H9 (cell line): Measurements from ENCODE around the gene DNM2. TPM values are rescaled to one million over a fixed set of nuclear protein-coding genes. Genes with fewer than 3 reads are reported as not detected.
A peak's percentile ranks its signal among the peaks of the same experiment; 100 is the strongest.

Experiments used
- DNase-seq: peaks from one replicate; pipeline ENCODE4 v3.0.0-alpha.2; 2017
- H2AFZ ChIP-seq: one replicate; pipeline ENCODE4 v1.6.1; 2013; ENCODE audit warnings: mild to moderate bottlenecking, low read length, control low read depth, moderate library complexity
- H2AK5ac ChIP-seq: 2 replicates; pipeline ENCODE4 v1.6.1; 2013; ENCODE audit warnings: low read length, control low read depth, mixed read lengths; ENCODE audit not compliant: insufficient read length
- H2BK120ac ChIP-seq: one replicate; pipeline ENCODE4 v1.6.1; 2013; ENCODE audit warnings: low read depth, mild to moderate bottlenecking, low read length, control low read depth, inconsistent platforms; ENCODE audit not compliant: poor library complexity, severe bottlenecking
- H2BK12ac ChIP-seq: 2 replicates; pipeline ENCODE4 v1.6.1; 2013; ENCODE audit warnings: low read length, control low read depth, mixed read lengths, low read depth; ENCODE audit not compliant: insufficient read length
- H2BK15ac ChIP-seq: 2 replicates; pipeline ENCODE4 v1.6.1; 2013; ENCODE audit warnings: low read depth, low read length, control low read depth
- H2BK20ac ChIP-seq: one replicate; pipeline ENCODE4 v1.6.1; 2013; ENCODE audit warnings: low read depth, mild to moderate bottlenecking, low read length, control low read depth, inconsistent platforms; ENCODE audit not compliant: poor library complexity, severe bottlenecking
- H2BK5ac ChIP-seq: 2 replicates; pipeline ENCODE4 v1.6.1; 2013; ENCODE audit warnings: low read length, control low read depth, mixed read lengths; ENCODE audit not compliant: insufficient read length
- H3K14ac ChIP-seq: 2 replicates; pipeline ENCODE4 v1.6.1; 2013; ENCODE audit warnings: low read length, control low read depth; ENCODE audit not compliant: insufficient read depth
- H3K18ac ChIP-seq: 2 replicates; pipeline ENCODE4 v1.6.1; 2013; ENCODE audit warnings: low read depth, mild to moderate bottlenecking, mixed read lengths, low read length, control low read depth; ENCODE audit not compliant: insufficient read length
- H3K23ac ChIP-seq: 2 replicates; pipeline ENCODE4 v1.6.1; 2013; ENCODE audit warnings: low read length, control low read depth, mixed read lengths, low read depth; ENCODE audit not compliant: insufficient read length
- H3K23me2 ChIP-seq: 2 replicates; pipeline ENCODE4 v1.6.1; 2013; ENCODE audit warnings: low read depth, mild to moderate bottlenecking, mixed read lengths, low read length, control low read depth; ENCODE audit not compliant: insufficient read length, poor library complexity, severe bottlenecking
- H3K27ac ChIP-seq: 2 replicates; pipeline ENCODE4 v1.5.1; 2013; ENCODE audit warnings: low read length, control low read depth, mixed read lengths, low read depth; ENCODE audit not compliant: insufficient read length
- H3K27me3 ChIP-seq: 2 replicates; pipeline ENCODE4 v1.6.1; 2013; ENCODE audit warnings: low read length, control low read depth, inconsistent platforms; ENCODE audit not compliant: insufficient read depth
- H3K4ac ChIP-seq: 2 replicates; pipeline ENCODE4 v1.6.1; 2013; ENCODE audit warnings: low read depth, mild to moderate bottlenecking, control low read depth, inconsistent platforms, low read length, moderate library complexity
- H3K4me1 ChIP-seq: 2 replicates; pipeline ENCODE4 v1.6.1; 2013; ENCODE audit warnings: low read length, control low read depth, inconsistent platforms; ENCODE audit not compliant: insufficient read depth
- H3K4me2 ChIP-seq: 2 replicates; pipeline ENCODE4 v1.6.1; 2013; ENCODE audit warnings: low read length, control low read depth, mixed read lengths; ENCODE audit not compliant: insufficient read length, insufficient read depth
- H3K56ac ChIP-seq: 2 replicates; pipeline ENCODE4 v1.6.1; 2013; ENCODE audit warnings: low read depth, mild to moderate bottlenecking, mixed read lengths, low read length, control low read depth; ENCODE audit not compliant: insufficient read length
- H3K79me1 ChIP-seq: 2 replicates; pipeline ENCODE4 v1.6.1; 2013; ENCODE audit warnings: low read depth, mild to moderate bottlenecking, moderate library complexity, low read length, control low read depth, inconsistent platforms; ENCODE audit not compliant: insufficient read depth, poor library complexity, severe bottlenecking
- H3K79me2 ChIP-seq: 2 replicates; pipeline ENCODE4 v1.6.1; 2013; ENCODE audit warnings: low read length, control low read depth, inconsistent platforms; ENCODE audit not compliant: insufficient read depth
- H3K9ac ChIP-seq: 2 replicates; pipeline ENCODE4 v1.6.1; 2013; ENCODE audit warnings: low read length, control low read depth, mixed read lengths; ENCODE audit not compliant: insufficient read length; ENCODE audit errors: extremely low read depth
- H3K9me3 ChIP-seq: one replicate; pipeline ENCODE4 v1.6.1; 2013; ENCODE audit warnings: low read depth, low read length, inconsistent platforms; ENCODE audit not compliant: control insufficient read depth
- H3T11ph ChIP-seq: one replicate; pipeline ENCODE4 v1.6.1; 2013; ENCODE audit warnings: mild to moderate bottlenecking, low read length, control low read depth, inconsistent platforms
- H4K20me1 ChIP-seq: one replicate; pipeline ENCODE4 v1.6.1; 2013; ENCODE audit not compliant: control insufficient read depth, insufficient read length, insufficient read depth
- H4K5ac ChIP-seq: 2 replicates; pipeline ENCODE4 v1.6.1; 2013; ENCODE audit warnings: low read depth, mild to moderate bottlenecking, mixed read lengths, low read length, control low read depth; ENCODE audit not compliant: insufficient read length
- H4K8ac ChIP-seq: replicated peaks from 2 replicates; pipeline ENCODE4 v1.6.1; 2013; ENCODE audit warnings: low read length, control low read depth, mixed read lengths, low read depth; ENCODE audit not compliant: insufficient read length
- H4K91ac ChIP-seq: 2 replicates; pipeline ENCODE4 v1.6.1; 2013; ENCODE audit warnings: low read depth, mild to moderate bottlenecking, moderate library complexity, mixed read lengths, low read length, control low read depth; ENCODE audit not compliant: insufficient read length
- H3K27ac Mint-ChIP-seq, 3 experiments: 2 replicates in 2 of 3; 3 replicates in 1 of 3; pipeline ENCODE4 v1.8.0; 2020 to 2021; ENCODE audit warnings: mixed read lengths in 3 of 3, mild to moderate bottlenecking in 1 of 3, moderate library complexity in 1 of 3
- H3K27me3 Mint-ChIP-seq: 2 replicates; pipeline ENCODE4 v1.8.0; 2021; ENCODE audit warnings: low read depth, mild to moderate bottlenecking, moderate library complexity, mixed read lengths
- H3K36me3 Mint-ChIP-seq, 3 experiments: 2 replicates in 2 of 3; 3 replicates in 1 of 3; pipeline ENCODE4 v1.8.0; 2020 to 2021; ENCODE audit warnings: low read depth in 3 of 3, mixed read lengths in 3 of 3; ENCODE audit not compliant: insufficient read depth in 1 of 3
- H3K4me1 Mint-ChIP-seq, 2 experiments: 2 replicates each; pipeline ENCODE4 v1.8.0; 2020; ENCODE audit warnings: mixed read lengths in 2 of 2
- H3K4me3 Mint-ChIP-seq, 2 experiments: 2 replicates in 1 of 2; 3 replicates in 1 of 2; pipeline ENCODE4 v1.8.0; 2020 to 2021; ENCODE audit warnings: mild to moderate bottlenecking in 2 of 2, mixed read lengths in 2 of 2, moderate library complexity in 1 of 2
- H3K9me3 Mint-ChIP-seq, 2 experiments: 2 replicates in 1 of 2; 3 replicates in 1 of 2; pipeline ENCODE4 v1.8.0; 2020; ENCODE audit warnings: mild to moderate bottlenecking in 2 of 2, mixed read lengths in 2 of 2, moderate library complexity in 1 of 2
- CTCF ChIP-seq: fragments of 200-600 bp; sonication (generic); conservative IDR thresholded peaks from 3 replicates; pipeline ENCODE4 v1.8.0; 2021; ENCODE audit warnings: antibody characterized with exemption, mild to moderate bottlenecking
- WGBS: extraction: QIAGEN DNeasy Blood & Tissue Kit; methylation state at CpG from one replicate; pipeline ENCODE4 v1.1.7; 2013; ENCODE audit warnings: missing lambda C conversion rate, low lambda C conversion rate, mixed read lengths; ENCODE audit not compliant: insufficient read length; ENCODE audit errors: extremely low coverage; 5-methylcytosine and 5-hydroxymethylcytosine counted together
- total RNA-seq: library from RNA; stranded (reverse); gene quantifications from 2 replicates; pipeline ENCODE4 v1.2.1, GENCODE V29; 2021

Gene DNM2
- total RNA-seq, 1 experiment from 2014 or later: 152 TPM

DNA sequence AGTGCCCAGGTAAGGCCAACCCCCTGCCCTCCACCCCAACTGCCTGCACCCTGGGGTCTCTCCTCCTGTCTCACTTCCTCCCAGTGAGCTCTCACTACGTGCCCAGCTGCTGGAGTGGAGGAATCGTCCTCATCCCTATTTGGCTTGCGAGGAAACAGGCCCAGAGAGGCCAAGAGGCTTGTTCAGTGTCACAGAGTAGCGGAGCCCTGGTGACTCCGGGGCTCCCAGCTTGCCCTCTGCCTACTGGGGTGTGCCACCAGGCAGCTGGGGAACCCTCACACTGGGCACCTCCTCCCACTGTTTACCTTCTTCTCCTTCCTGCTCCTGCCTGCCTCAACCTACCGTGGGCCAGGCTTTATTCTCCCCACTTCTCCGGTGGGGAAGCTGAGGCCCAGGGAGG, 112.5 kb downstream of the DNM2 start:
- Histone ChIP-seq H2BK5ac (no peak overlapping the region), H2BK15ac (no peak overlapping the region), H3K9ac (no peak overlapping the region), H4K8ac (no peak overlapping the region), H2AFZ (no peak overlapping the region), H3K23ac (no peak overlapping the region), H3K79me2 (no peaks in the 10 kb centered on the region), H3K4me2 (no peak overlapping the region), H3K23me2 (no peaks in the 10 kb centered on the region), H4K20me1 (no peaks in the 10 kb centered on the region), H3K27ac (no peak overlapping the region), H2AK5ac (no peak overlapping the region), H3K14ac (no peak overlapping the region), H3K4me1 (no peaks in the 10 kb centered on the region), H3K18ac (no peak overlapping the region), H4K5ac (no peak overlapping the region), H3K9me3 (no peaks in the 10 kb centered on the region), H3T11ph (no peak overlapping the region), H3K79me1 (no peaks in the 10 kb centered on the region), H3K56ac (no peak overlapping the region), H3K27me3 (no peaks in the 10 kb centered on the region), H4K91ac (no peak overlapping the region), H2BK20ac (no peak overlapping the region), H3K4ac (no peak overlapping the region), H2BK12ac (no peak overlapping the region), H2BK120ac (no peak overlapping the region)
- H3K4me1 Mint-ChIP-seq: no peaks in the 10 kb centered on the region
- H3K27ac Mint-ChIP-seq: 0 out of 7 replicates have a peak overlapping the region, but pooled peaks of 1 of the 3 experiments have one; percentile 44
- no peak for TF ChIP-seq CTCF
- peaks cover 11 to 35% (median 31%) of the 10 kb centered on the region in 3 experiments; a peak in 5 of 7 replicates for H3K36me3 Mint-ChIP-seq
- peak overlapping the region in 1 of 2 experiments; percentile 35; a peak in 1 of 5 replicates for H3K4me3 Mint-ChIP-seq
- H3K9me3 Mint-ChIP-seq: no peaks in the 10 kb centered on the region
- DNase-seq: no peak
- H3K27me3 Mint-ChIP-seq: no peaks in the 10 kb centered on the region
- WGBS: no CpG with 5 or more reads among the region's 7 CpGs
